GM12874 (cell line): ENCODE measurements around the gene SLC6A6.

Experiments used
- TF ChIP-seq, protein P1 (sequence below): IDR thresholded peaks from 2 replicates; pipeline ENCODE4 v1.5.1; 2011; ENCODE audit warnings: low read depth, mild to moderate bottlenecking, control low read depth, low read length, moderate library complexity; ENCODE audit not compliant: insufficient read depth

Gene SLC6A6

DNA sequence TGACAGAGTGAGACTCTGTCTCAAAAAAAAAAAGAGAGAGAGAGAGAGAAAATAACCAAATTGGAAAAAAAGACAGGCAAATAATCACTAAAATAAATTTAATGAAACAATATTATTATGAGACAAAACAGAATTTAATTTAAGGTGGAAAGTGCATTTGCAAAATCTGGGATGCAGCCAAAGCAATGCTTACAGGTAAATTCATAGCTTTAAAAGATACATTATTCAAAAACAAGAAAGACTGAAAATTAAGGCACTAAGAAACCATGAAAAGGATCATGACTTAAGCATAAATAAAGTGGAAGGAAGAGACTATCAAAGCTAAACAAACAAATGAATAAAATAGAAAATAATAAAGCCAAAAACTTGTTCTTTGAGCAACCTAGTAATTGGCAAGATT lies 100.1 kb downstream of the SLC6A6 start:
- TF ChIP-seq, protein P1, sequence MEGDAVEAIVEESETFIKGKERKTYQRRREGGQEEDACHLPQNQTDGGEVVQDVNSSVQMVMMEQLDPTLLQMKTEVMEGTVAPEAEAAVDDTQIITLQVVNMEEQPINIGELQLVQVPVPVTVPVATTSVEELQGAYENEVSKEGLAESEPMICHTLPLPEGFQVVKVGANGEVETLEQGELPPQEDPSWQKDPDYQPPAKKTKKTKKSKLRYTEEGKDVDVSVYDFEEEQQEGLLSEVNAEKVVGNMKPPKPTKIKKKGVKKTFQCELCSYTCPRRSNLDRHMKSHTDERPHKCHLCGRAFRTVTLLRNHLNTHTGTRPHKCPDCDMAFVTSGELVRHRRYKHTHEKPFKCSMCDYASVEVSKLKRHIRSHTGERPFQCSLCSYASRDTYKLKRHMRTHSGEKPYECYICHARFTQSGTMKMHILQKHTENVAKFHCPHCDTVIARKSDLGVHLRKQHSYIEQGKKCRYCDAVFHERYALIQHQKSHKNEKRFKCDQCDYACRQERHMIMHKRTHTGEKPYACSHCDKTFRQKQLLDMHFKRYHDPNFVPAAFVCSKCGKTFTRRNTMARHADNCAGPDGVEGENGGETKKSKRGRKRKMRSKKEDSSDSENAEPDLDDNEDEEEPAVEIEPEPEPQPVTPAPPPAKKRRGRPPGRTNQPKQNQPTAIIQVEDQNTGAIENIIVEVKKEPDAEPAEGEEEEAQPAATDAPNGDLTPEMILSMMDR: no peak

DNA sequence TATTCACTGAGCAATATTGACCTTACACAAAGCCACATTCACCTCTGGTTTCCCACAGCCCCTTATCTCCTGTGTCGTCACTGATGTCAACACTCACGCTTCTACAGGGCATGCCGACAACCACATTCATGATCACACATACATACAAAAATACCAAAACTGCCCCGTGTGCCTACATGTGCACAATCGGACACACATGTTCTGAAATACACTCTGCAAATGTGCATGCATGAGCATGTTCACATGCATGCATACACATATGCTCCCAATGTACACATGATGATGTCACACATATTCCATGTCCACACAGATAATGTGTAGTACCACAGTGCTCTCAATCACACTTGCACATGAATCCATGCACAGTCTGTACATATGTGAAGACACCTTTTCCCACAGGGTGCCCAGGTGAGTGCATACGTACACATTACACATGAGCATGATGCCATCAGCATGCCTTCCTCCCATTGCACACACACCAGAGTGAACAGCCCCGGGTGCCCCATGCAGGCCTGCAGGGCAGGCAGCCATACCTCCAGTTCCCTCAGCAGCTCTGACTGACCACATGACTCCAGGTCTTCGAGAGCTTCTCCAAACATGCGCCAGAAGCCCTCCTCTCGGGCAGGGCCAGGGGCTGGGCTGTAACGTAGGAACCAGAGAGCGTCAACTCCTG lies 100.8 kb downstream of the SLC6A6 start:
- TF ChIP-seq, protein P1: no peak

DNA sequence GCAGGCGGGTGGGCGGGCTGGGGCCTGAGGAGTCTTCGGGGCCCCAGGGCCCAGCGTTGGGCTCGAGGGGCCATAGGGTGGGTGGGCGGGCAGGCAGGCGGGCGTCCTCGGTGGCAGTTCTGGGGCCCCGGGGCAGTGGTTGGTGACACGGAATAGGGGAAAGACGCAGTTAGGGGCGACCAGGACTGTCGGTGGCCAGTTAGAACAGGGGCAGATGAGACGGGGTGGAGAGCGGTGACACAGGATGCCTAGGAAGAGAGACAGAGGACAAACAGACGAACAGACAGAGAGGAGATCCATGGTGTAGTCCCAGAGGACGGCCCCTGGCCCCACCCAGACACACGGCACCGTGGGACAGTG lies 101.3 kb downstream of the SLC6A6 start:
- TF ChIP-seq, protein P1: no peak

DNA sequence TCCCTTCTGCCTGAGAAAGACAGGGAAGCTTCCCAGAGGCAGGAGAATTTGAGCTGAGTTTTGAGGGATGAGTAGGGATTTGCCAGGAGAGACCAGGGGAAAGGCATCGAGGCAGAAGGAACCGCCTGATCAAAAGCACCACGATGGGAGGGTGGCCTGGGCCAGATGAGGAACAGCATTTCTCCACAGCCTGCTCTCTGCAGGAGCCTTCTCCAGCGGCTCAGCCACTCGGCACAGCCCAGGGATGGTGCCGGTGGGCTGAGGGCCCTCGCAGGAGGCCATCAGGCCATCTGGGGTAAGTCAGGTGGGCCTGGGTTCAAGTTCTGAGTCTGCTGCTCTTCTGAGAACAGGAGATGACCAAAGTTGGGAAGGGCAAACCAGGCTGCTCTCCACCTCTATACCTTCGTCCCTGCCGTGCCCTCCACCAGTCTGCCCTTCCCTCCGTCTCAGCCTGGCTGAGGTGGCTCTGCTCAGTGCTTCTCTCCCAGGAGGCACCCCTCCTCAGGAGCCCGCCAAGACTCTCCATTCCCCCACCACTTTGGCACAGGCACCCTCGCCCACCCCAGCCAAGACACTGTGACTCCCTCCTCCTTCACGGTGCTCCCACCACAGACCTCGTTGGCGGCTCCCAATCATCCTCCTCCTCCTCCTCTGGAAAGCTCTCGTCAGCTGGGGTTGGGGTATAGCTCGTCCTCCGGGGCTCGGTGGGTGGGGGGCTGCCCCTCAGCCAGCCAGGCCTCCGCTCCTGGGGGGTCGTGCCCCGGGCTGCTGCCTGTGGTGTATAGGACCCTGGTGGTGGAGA lies 102.8 kb downstream of the SLC6A6 start:
- TF ChIP-seq, protein P1: no peak

DNA sequence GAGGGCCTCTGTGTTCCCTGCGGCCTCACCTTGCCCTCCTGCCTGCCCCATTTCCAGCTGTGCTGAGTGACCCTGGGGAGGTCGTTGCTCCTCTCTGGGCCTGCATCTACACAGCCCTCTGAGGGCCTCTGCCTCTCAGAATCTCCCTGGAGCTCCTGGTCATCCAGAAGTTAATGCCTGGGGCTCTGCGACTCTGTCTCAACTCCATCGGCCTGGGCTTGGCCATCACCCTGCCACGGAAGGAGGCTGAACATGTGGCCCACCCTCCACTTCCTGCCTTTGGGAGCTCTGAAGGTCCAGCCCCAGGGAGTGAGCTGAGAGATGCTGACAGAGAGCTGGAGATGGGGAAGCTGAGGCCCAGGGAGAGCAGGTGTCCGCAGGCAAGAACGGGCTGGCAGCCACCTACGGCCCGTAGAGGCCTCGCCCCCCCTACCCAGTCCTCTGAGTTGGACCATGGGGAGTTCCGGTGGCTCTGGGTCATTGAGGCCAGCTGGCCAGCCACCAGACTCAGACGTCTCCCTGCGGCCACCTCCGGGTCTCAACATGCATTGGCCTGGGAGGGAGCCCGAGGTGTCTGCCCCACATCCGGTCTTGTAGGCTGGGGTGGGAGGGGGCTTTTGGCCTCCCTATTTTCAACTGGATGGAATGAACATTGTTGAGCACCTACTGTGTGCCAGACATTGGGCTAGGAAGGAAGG lies 103.5 kb downstream of the SLC6A6 start:
- TF ChIP-seq, protein P1: no peak

DNA sequence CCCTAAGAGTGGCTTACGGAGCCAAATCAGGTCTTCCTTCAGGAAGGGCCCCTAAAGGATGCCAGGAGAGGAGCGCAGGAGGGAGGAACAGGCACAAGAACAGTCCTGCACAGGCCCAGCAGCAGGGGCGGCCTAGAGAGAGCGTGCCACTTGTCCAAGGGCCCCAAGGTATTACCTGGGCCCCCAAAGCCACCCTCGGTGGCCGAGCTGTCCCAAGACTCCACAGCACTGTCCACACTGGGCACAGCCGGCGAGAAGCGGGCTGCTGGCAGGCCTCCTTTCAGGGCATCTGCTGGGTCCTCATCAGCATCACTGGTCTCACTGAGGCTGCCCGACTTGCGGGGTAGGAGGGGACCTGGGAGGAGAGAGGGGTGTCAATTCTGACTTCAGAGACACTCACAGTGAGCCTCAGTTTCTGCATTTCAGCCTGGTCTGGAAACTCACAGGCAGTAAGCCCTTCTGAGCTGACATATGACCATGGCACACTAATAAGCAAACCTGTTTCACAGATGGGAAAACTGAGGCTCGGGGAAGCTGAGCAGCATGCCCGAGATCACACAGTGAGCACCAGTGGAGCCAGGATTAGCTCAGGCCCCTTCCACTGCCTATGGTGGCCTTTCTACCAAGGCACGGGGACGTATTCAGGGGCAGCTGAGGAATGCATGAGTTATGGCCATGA lies 104.4 kb downstream of the SLC6A6 start:
- TF ChIP-seq, protein P1: no peak

DNA sequence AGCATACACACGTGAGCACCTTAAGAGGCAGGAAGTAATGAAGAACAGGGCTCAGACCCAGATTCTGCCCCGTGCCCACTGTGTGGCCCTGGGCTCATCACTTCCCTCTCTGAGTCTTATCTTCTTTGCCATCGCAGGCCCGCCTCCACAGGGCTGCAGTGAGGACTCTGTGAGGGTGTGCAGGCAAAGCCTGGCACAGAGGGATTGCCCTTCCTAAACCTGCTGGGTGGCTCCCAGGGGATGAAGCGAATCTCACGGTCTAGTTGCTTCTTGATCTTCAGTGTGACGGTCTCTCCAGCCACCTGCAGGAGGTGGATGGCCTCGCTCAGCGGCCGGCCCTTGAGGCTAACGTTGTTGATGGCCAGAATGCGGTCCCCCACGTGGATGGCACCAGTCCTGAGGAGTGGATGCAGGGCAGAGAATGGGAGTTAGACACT lies 104.9 kb downstream of the SLC6A6 start:
- TF ChIP-seq, protein P1: no peak
